CD4-positive, alpha-beta T cell (primary cell): Measurements from ENCODE around the gene PLCB1. TPM values are rescaled to one million over a fixed set of nuclear protein-coding genes. Genes with fewer than 3 reads are reported as not detected.

Source experiments
- ATAC-seq: fragments of 200-7000 bp; cut with Tn5 transposase; one replicate; pipeline ENCODE4 v1.10.0; 2022; ENCODE audit warnings: mild to moderate bottlenecking; ENCODE audit not compliant: poor library complexity
- CTCF ChIA-PET: fragments of 350-600 bp; sonication (Branson Sonifier 250); formaldehyde crosslinking; loops from one replicate; lab custom pipeline; 2021; ENCODE audit warnings: antibody characterized with exemption, inconsistent platforms; lab: Charles Lee
- POLR2A ChIA-PET: fragments of 350-600 bp; sonication (Branson Sonifier 250); formaldehyde crosslinking; loops from one replicate; lab custom pipeline; 2021; ENCODE audit warnings: antibody characterized with exemption, inconsistent platforms; lab: Charles Lee
- DNase-seq, 14 experiments: peaks; one replicate each; pipeline ENCODE4 v3.0.0-alpha.2; 2013 to 2020; ENCODE audit warnings: mixed read lengths in 2 of 14
- H3K27ac ChIP-seq, 2 donors: one replicate each; pipeline versions ENCODE4 v1.5.1 to v1.7.0; 2013; ENCODE audit warnings: low read length in 2 of 2, low read depth in 1 of 2, mild to moderate bottlenecking in 1 of 2
- H3K27me3 ChIP-seq, 2 experiments: 1 replicate in 1 of 2; 2 replicates in 1 of 2; pipeline versions ENCODE4 v1.6.1 to v1.7.0; 2013; ENCODE audit warnings: low read length in 2 of 2, control low read depth in 1 of 2, mild to moderate bottlenecking in 1 of 2, moderate library complexity in 1 of 2; ENCODE audit not compliant: insufficient read depth in 2 of 2, control insufficient read depth in 1 of 2
- H3K36me3 ChIP-seq: one replicate; pipeline ENCODE4 v1.6.1; 2013; ENCODE audit warnings: low read length, control low read depth; ENCODE audit not compliant: insufficient read depth
- H3K4me1 ChIP-seq: one replicate; pipeline ENCODE4 v1.6.1; 2013; ENCODE audit warnings: low read length, control low read depth; ENCODE audit not compliant: insufficient read depth
- H3K4me3 ChIP-seq: one replicate; pipeline ENCODE4 v1.5.1; 2013; ENCODE audit warnings: mild to moderate bottlenecking, low read length, moderate library complexity
- H3K9me3 ChIP-seq, 2 experiments: 1 replicate in 1 of 2; 2 replicates in 1 of 2; pipeline versions ENCODE4 v1.6.1 to v1.7.0; 2013; ENCODE audit warnings: low read length in 2 of 2, mild to moderate bottlenecking in 2 of 2, control low read depth in 1 of 2, moderate library complexity in 1 of 2; ENCODE audit not compliant: control insufficient read depth in 1 of 2, insufficient read depth in 1 of 2
- H3K27ac Mint-ChIP-seq: one replicate; pipeline ENCODE4 v1.8.0; 2020; ENCODE audit warnings: mixed read lengths
- H3K27me3 Mint-ChIP-seq: one replicate; pipeline ENCODE4 v1.8.0; 2021; ENCODE audit warnings: mixed read lengths
- H3K36me3 Mint-ChIP-seq: one replicate; pipeline ENCODE4 v1.8.0; 2021; ENCODE audit warnings: low read depth, mixed read lengths
- H3K4me1 Mint-ChIP-seq: one replicate; pipeline ENCODE4 v1.8.0; 2021; ENCODE audit warnings: low read depth, mixed read lengths
- H3K4me3 Mint-ChIP-seq: one replicate; pipeline ENCODE4 v1.8.0; 2020; ENCODE audit warnings: mild to moderate bottlenecking, mixed read lengths
- H3K9me3 Mint-ChIP-seq: one replicate; pipeline ENCODE4 v1.8.0; 2020; ENCODE audit warnings: mixed read lengths
- CTCF ChIP-seq: fragments of 200-600 bp; IDR thresholded peaks from one replicate; pipeline ENCODE4 v1.8.0; 2022; ENCODE audit warnings: antibody characterized with exemption, mild to moderate bottlenecking
- intact Hi-C, 2 experiments: fragments of 100-400 bp; cut with DNase I in 1 of 2; cut with micrococcal nuclease in 1 of 2; formaldehyde crosslinking; loops; one replicate each; pipeline versions ENCODE4 v1.15.1 to v1.9.0; 2023 to 2025; cut with DNase I, micrococcal nuclease
- total RNA-seq, 174 experiments: library from RNA in 2 of 174; stranded (reverse) in 2 of 174; gene quantifications; one replicate each; pipeline ENCODE4 v1.2.3 and lab custom pipeline; 2021 to 2026

PLCB1 gene
- total RNA-seq, 2 experiments from 2014 or later: 3.8 to 5.6 TPM

GRCh38 chr20:8474027-8474668 lies 342.1 kb downstream of the PLCB1 start:
- no peaks in the 10 kb centered on the region for H3K4me1 Mint-ChIP-seq
- no peaks in the 10 kb centered on the region for H3K36me3 ChIP-seq
- no peak overlapping the region for H3K27ac ChIP-seq
- POLR2A ChIA-PET: no interaction called here
- no peak overlapping the region for H3K4me3 ChIP-seq
- CTCF ChIA-PET: no interaction called here
- intact Hi-C loops: no loop called here
- no peak for ATAC-seq
- H3K27me3 Mint-ChIP-seq: no peaks in the 10 kb centered on the region
- no peak for DNase-seq
- no peaks in the 10 kb centered on the region for H3K27me3 ChIP-seq
- H3K9me3 ChIP-seq: no peaks in the 10 kb centered on the region
- no peaks in the 10 kb centered on the region for H3K4me1 ChIP-seq
- TF ChIP-seq CTCF: no peak
- no peaks in the 10 kb centered on the region for H3K36me3 Mint-ChIP-seq
- no peaks in the 10 kb centered on the region for H3K9me3 Mint-ChIP-seq
- no peak overlapping the region for H3K27ac Mint-ChIP-seq
- H3K4me3 Mint-ChIP-seq: no peak overlapping the region

GRCh38 chr20:8476021-8476420 lies 344.0 kb downstream of the PLCB1 start:
- ChIA-PET POLR2A (no interaction called here), CTCF (no interaction called here)
- Mint-ChIP-seq H3K4me3 (no peak overlapping the region), H3K4me1 (no peaks in the 10 kb centered on the region), H3K36me3 (no peaks in the 10 kb centered on the region), H3K9me3 (no peaks in the 10 kb centered on the region), H3K27me3 (no peaks in the 10 kb centered on the region), H3K27ac (no peak overlapping the region)
- H3K36me3 ChIP-seq: no peaks in the 10 kb centered on the region
- no peak overlapping the region for H3K27ac ChIP-seq
- intact Hi-C loops: no loop called here
- H3K4me1 ChIP-seq: no peaks in the 10 kb centered on the region
- ATAC-seq: no peak
- DNase-seq: peak in 2 of 14 experiments; percentile 13 to 23
- TF ChIP-seq CTCF: no peak
- no peak overlapping the region for H3K4me3 ChIP-seq
- no peaks in the 10 kb centered on the region for H3K27me3 ChIP-seq
- H3K9me3 ChIP-seq: no peaks in the 10 kb centered on the region

GRCh38 chr20:8480597-8480996 lies 348.5 kb downstream of the PLCB1 start:
- H3K36me3 Mint-ChIP-seq: no peaks in the 10 kb centered on the region
- Histone ChIP-seq H3K4me1 (no peaks in the 10 kb centered on the region), H3K9me3 (no peaks in the 10 kb centered on the region), H3K36me3 (no peaks in the 10 kb centered on the region), H3K4me3 (no peak overlapping the region), H3K27me3 (no peaks in the 10 kb centered on the region), H3K27ac (no peak overlapping the region)
- H3K27me3 Mint-ChIP-seq: no peaks in the 10 kb centered on the region
- no peaks in the 10 kb centered on the region for H3K4me1 Mint-ChIP-seq
- no peak for TF ChIP-seq CTCF
- H3K9me3 Mint-ChIP-seq: no peaks in the 10 kb centered on the region
- ChIA-PET POLR2A (no interaction called here), CTCF (no interaction called here)
- H3K4me3 Mint-ChIP-seq: no peak overlapping the region
- H3K27ac Mint-ChIP-seq: no peak overlapping the region
- ATAC-seq (no peak), DNase-seq (no peak)
- intact Hi-C loops: no loop called here
